GM23248 (cell line): ENCODE results near the gene METTL25. TPM values are rescaled to one million over a fixed set of nuclear protein-coding genes. Genes with fewer than 3 reads are reported as not detected.

ENCODE experiments used
- DNase-seq: peaks from one replicate; pipeline ENCODE4 v3.0.0-alpha.2; 2015
- H2AFZ ChIP-seq: fragments of 200-600 bp; sonication (generic); 2 replicates; pipeline ENCODE4 v1.6.1; 2016; ENCODE audit warnings: antibody characterized with exemption
- H3F3A ChIP-seq: fragments of 200-600 bp; sonication (generic); 2 replicates; pipeline ENCODE4 v1.6.1; 2016; ENCODE audit warnings: mild to moderate bottlenecking, antibody characterized with exemption, mixed run types; ENCODE audit not compliant: insufficient read depth
- H3K27ac ChIP-seq: fragments of 200-600 bp; sonication (generic); 2 replicates; pipeline ENCODE4 v1.5.1; 2016; ENCODE audit warnings: mild to moderate bottlenecking
- H3K27me3 ChIP-seq: fragments of 200-600 bp; sonication (generic); replicated peaks from 2 replicates; pipeline ENCODE4 v1.6.1; 2016; ENCODE audit warnings: mild to moderate bottlenecking; ENCODE audit not compliant: insufficient read depth
- H3K36me3 ChIP-seq: fragments of 200-600 bp; sonication (generic); 2 replicates; pipeline ENCODE4 v1.6.1; 2016; ENCODE audit warnings: low read depth, mild to moderate bottlenecking
- H3K4me1 ChIP-seq: fragments of 200-600 bp; sonication (generic); 2 replicates; pipeline ENCODE4 v1.6.1; 2016; ENCODE audit warnings: mild to moderate bottlenecking; ENCODE audit not compliant: insufficient read depth
- H3K4me2 ChIP-seq: fragments of 200-600 bp; sonication (generic); one replicate; pipeline ENCODE4 v1.6.1; 2016; ENCODE audit warnings: mild to moderate bottlenecking; ENCODE audit not compliant: unreplicated experiment
- H3K4me3 ChIP-seq: fragments of 200-600 bp; sonication (generic); 2 replicates; pipeline ENCODE4 v1.5.1; 2016; ENCODE audit warnings: mild to moderate bottlenecking
- H3K79me2 ChIP-seq: fragments of 200-600 bp; sonication (generic); 2 replicates; pipeline ENCODE4 v1.6.1; 2016; ENCODE audit warnings: mild to moderate bottlenecking; ENCODE audit not compliant: insufficient read depth
- H3K9ac ChIP-seq: fragments of 200-600 bp; sonication (generic); 2 replicates; pipeline ENCODE4 v1.6.1; 2016; ENCODE audit warnings: mild to moderate bottlenecking
- H3K9me2 ChIP-seq: fragments of 200-600 bp; sonication (generic); 2 replicates; pipeline ENCODE4 v1.6.1; 2016; ENCODE audit warnings: mixed run types, mild to moderate bottlenecking, moderate library complexity; ENCODE audit not compliant: insufficient read depth
- H3K9me3 ChIP-seq: fragments of 200-600 bp; sonication (generic); one replicate; pipeline ENCODE4 v1.6.1; 2017; ENCODE audit warnings: low read depth
- H4K20me1 ChIP-seq: fragments of 200-600 bp; sonication (generic); 2 replicates; pipeline ENCODE4 v1.6.0; 2016; ENCODE audit not compliant: insufficient read depth
- EZH2 ChIP-seq: fragments of 200-600 bp; sonication (generic); IDR thresholded peaks from 2 replicates; pipeline ENCODE4 v1.6.1; 2018; ENCODE audit warnings: antibody characterized with exemption, mild to moderate bottlenecking; ENCODE audit not compliant: insufficient read depth, poor library complexity, severe bottlenecking
- EZH2phosphoT487 ChIP-seq: fragments of 200-600 bp; sonication (generic); IDR thresholded peaks from 2 replicates; pipeline ENCODE4 v1.6.1; 2018; ENCODE audit warnings: antibody characterized with exemption, moderate library complexity, mild to moderate bottlenecking, low read depth; ENCODE audit not compliant: insufficient read depth
- WGBS, 2 experiments: methylation state at CpG; one replicate each; pipeline ENCODE4 v1.1.6; 2015 to 2017; ENCODE audit warnings: low lambda C conversion rate in 2 of 2, low coverage in 1 of 2; ENCODE audit errors: missing lambda C conversion rate in 2 of 2; 5-methylcytosine and 5-hydroxymethylcytosine counted together
- in situ Hi-C: fragments of 300-500 bp; cut with MboI; formaldehyde crosslinking; loops from 2 replicates; pipeline ENCODE4 v1.15.0; 2020
- polyA plus RNA-seq: library from polyadenylated mRNA; unstranded; fragments of >200 nt; fragmentation: Nextera tagmentation; extraction: Ambion mirVana; gene quantifications from 2 replicates; pipeline ENCODE4 v1.2.1, GENCODE V29; 2016
- total RNA-seq: library from RNA; depleted of rRNA; stranded (reverse); fragments of >200 nt; shearing (Covaris generic); gene quantifications from 2 replicates; pipeline ENCODE4 v1.2.3, GENCODE V29; 2014

Gene METTL25
- total and polyA plus RNA-seq, 2 experiments from 2014 or later, result 5.6 to 6.9 TPM

- Histone ChIP-seq H3K36me3 (no peaks in the 10 kb centered on the region), H3K9me2 (no peaks in the 10 kb centered on the region), H3K9ac (no peak overlapping the region), H3K4me3 (no peak overlapping the region), H3K4me1 (no peaks in the 10 kb centered on the region), H3K4me2 (no peak overlapping the region), H3F3A (no peaks in the 10 kb centered on the region), H3K79me2 (no peaks in the 10 kb centered on the region), H3K9me3 (no peaks in the 10 kb centered on the region), H3K27me3 (no peaks in the 10 kb centered on the region), H2AFZ (no peak overlapping the region), H3K27ac (no peak overlapping the region), H4K20me1 (no peaks in the 10 kb centered on the region)
- no peak for TF ChIP-seq EZH2phosphoT487
- no peak for TF ChIP-seq EZH2
- in situ Hi-C loops, result no loop called here
- DNase-seq, result peak; percentile 38
Measured at GRCh38 chr12:82517027-82517426, 158.7 kb downstream of the METTL25 start.

GRCh38 chr12:82517808-82518207 is 159.5 kb downstream of the METTL25 start:
- Histone ChIP-seq H3K9me2 (no peaks in the 10 kb centered on the region), H4K20me1 (no peaks in the 10 kb centered on the region), H2AFZ (no peak overlapping the region), H3K27me3 (no peaks in the 10 kb centered on the region), H3K4me2 (no peak overlapping the region), H3K9ac (no peak overlapping the region), H3F3A (no peaks in the 10 kb centered on the region), H3K9me3 (no peaks in the 10 kb centered on the region), H3K27ac (no peak overlapping the region), H3K4me1 (no peaks in the 10 kb centered on the region), H3K4me3 (no peak overlapping the region), H3K36me3 (no peaks in the 10 kb centered on the region), H3K79me2 (no peaks in the 10 kb centered on the region)
- WGBS, 2 experiments, result 63 to 64% methylated on average over 5 of the region's 5 CpGs
- TF ChIP-seq EZH2, result no peak
- TF ChIP-seq EZH2phosphoT487, result no peak
- no peak for DNase-seq
- in situ Hi-C loops, result no loop called here

GRCh38 chr12:82519510-82519909 is 161.2 kb downstream of the METTL25 start:
- H3K9ac ChIP-seq, result no peak overlapping the region
- TF ChIP-seq EZH2, result no peak
- TF ChIP-seq EZH2phosphoT487, result no peak
- H3K27me3 ChIP-seq, result no peaks in the 10 kb centered on the region
- H3K36me3 ChIP-seq, result no peaks in the 10 kb centered on the region
- no peak for DNase-seq
- no peaks in the 10 kb centered on the region for H3K9me2 ChIP-seq
- H2AFZ ChIP-seq, result no peak overlapping the region
- H3K4me3 ChIP-seq, result no peak overlapping the region
- no peaks in the 10 kb centered on the region for H3K9me3 ChIP-seq
- no peaks in the 10 kb centered on the region for H3F3A ChIP-seq
- no peaks in the 10 kb centered on the region for H3K4me1 ChIP-seq
- in situ Hi-C loops, result no loop called here
- no peak overlapping the region for H3K4me2 ChIP-seq
- no peaks in the 10 kb centered on the region for H3K79me2 ChIP-seq
- H4K20me1 ChIP-seq, result no peaks in the 10 kb centered on the region
- no peak overlapping the region for H3K27ac ChIP-seq

- H3F3A ChIP-seq, result no peaks in the 10 kb centered on the region
- no peaks in the 10 kb centered on the region for H3K4me1 ChIP-seq
- no peak overlapping the region for H3K9ac ChIP-seq
- H3K4me3 ChIP-seq, result no peak overlapping the region
- no peaks in the 10 kb centered on the region for H3K79me2 ChIP-seq
- no peaks in the 10 kb centered on the region for H4K20me1 ChIP-seq
- no peak overlapping the region for H3K4me2 ChIP-seq
- TF ChIP-seq EZH2phosphoT487, result no peak
- TF ChIP-seq EZH2, result no peak
- no peak overlapping the region for H2AFZ ChIP-seq
- no peaks in the 10 kb centered on the region for H3K9me3 ChIP-seq
- WGBS, 2 experiments, result 94 to 95% methylated on average over 4 of the region's 4 CpGs
- no peaks in the 10 kb centered on the region for H3K9me2 ChIP-seq
- H3K27me3 ChIP-seq, result no peaks in the 10 kb centered on the region
- no peak overlapping the region for H3K27ac ChIP-seq
- no peak for DNase-seq
- in situ Hi-C loops, result no loop called here
- no peaks in the 10 kb centered on the region for H3K36me3 ChIP-seq
Measured at GRCh38 chr12:82522285-82522684, 164.0 kb downstream of the METTL25 start.

- Histone ChIP-seq H3F3A (no peaks in the 10 kb centered on the region), H3K4me2 (no peak overlapping the region), H3K9me3 (no peaks in the 10 kb centered on the region), H4K20me1 (no peaks in the 10 kb centered on the region), H3K4me3 (no peak overlapping the region), H3K27ac (no peak overlapping the region), H2AFZ (no peak overlapping the region), H3K4me1 (no peaks in the 10 kb centered on the region), H3K36me3 (no peaks in the 10 kb centered on the region), H3K9me2 (no peaks in the 10 kb centered on the region), H3K9ac (no peak overlapping the region), H3K79me2 (no peaks in the 10 kb centered on the region), H3K27me3 (no peaks in the 10 kb centered on the region)
- in situ Hi-C loops, result no loop called here
- no peak for DNase-seq
- TF ChIP-seq EZH2, result no peak
- TF ChIP-seq EZH2phosphoT487, result no peak
Measured at GRCh38 chr12:82522762-82523161, 164.4 kb downstream of the METTL25 start.
